HepG2 (cell line): ENCODE measurements around the gene SIK3.

Experiments
- CC2D1A ChIP-seq: sonication (generic); formaldehyde crosslinking; IDR thresholded peaks from 2 replicates; pipeline ENCODE4 v1.8.1; 2023; ENCODE audit warnings: mild to moderate bottlenecking, missing genetic modification reagents
- CREB1 ChIP-seq, 2 experiments: fragments of 450-650 bp in 1 of 2; IDR thresholded peaks; 2 replicates each; pipeline ENCODE4 v1.6.1; 2016 to 2017; ENCODE audit warnings: control low read depth in 1 of 2, mild to moderate bottlenecking in 1 of 2, missing compliant biosample characterization in 1 of 2, missing genetic modification characterization in 1 of 2
- ELF4 ChIP-seq: sonication (generic); formaldehyde crosslinking; IDR thresholded peaks from 2 replicates; pipeline ENCODE4 v1.5.0; 2020; ENCODE audit warnings: missing genetic modification reagents, mild to moderate bottlenecking, moderate library complexity, borderline replicate concordance
- KDM3A ChIP-seq: IDR thresholded peaks from 2 replicates; pipeline ENCODE4 v1.6.1; 2018; ENCODE audit warnings: low read depth, missing compliant biosample characterization
- KLF11 ChIP-seq: IDR thresholded peaks from 2 replicates; pipeline ENCODE4 v1.6.1; 2016; ENCODE audit warnings: missing compliant biosample characterization
- KLF9 ChIP-seq: IDR thresholded peaks from 2 replicates; pipeline ENCODE4 v1.6.1; 2016; ENCODE audit warnings: low read depth
- RFX5 ChIP-seq: IDR thresholded peaks from 2 replicates; pipeline ENCODE4 v1.6.1; 2011; ENCODE audit warnings: low read depth, low read length, improper control_type of control experiment
- RXRB ChIP-seq: IDR thresholded peaks from 2 replicates; pipeline ENCODE4 v1.6.1; 2016; ENCODE audit warnings: borderline replicate concordance, missing genetic modification reagents, missing compliant biosample characterization
- TAF1 ChIP-seq: sonication (generic); formaldehyde crosslinking; IDR thresholded peaks from 2 replicates; pipeline ENCODE4 v1.4.0; 2020; ENCODE audit warnings: missing genetic modification reagents
- TF ChIP-seq, protein P1 (sequence below): sonication (generic); formaldehyde crosslinking; IDR thresholded peaks from 2 replicates; pipeline ENCODE4 v1.4.0; 2020; ENCODE audit warnings: missing genetic modification reagents, mild to moderate bottlenecking, borderline replicate concordance
- TF ChIP-seq, protein P2 (sequence below): sonication (generic); formaldehyde crosslinking; IDR thresholded peaks from 2 replicates; pipeline ENCODE4 v1.5.0; 2020; ENCODE audit warnings: mild to moderate bottlenecking, missing genetic modification reagents
- TF ChIP-seq, protein P3 (sequence below): IDR thresholded peaks from 2 replicates; pipeline ENCODE4 v1.6.1; 2012; ENCODE audit warnings: inconsistent platforms

DNA sequence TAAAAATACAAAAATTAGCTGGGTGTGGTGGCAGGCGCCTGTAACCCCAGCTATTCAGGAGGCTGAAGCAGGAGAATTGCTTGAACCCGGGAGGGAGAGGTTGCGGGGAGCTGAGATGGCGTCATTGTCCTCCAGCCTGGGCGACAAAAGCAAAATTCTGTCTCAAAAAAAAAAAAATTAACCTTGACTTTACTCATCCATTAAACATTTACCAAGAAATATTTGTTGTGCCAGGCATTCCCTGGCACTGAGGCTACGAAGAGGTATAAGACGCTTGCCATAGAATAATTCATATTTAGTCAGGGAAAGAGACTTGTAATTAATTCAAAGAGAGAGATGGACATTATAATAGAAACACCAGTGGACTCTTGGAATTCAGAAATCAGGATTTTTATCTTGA, 32.7 kb upstream of the SIK3 start:
- no peak for TF ChIP-seq TAF1 (CRISPR knock-in tag)
- TF ChIP-seq KDM3A (CRISPR knock-in tag), result no peak
- no peak for TF ChIP-seq RXRB
- TF ChIP-seq CREB1 (IDR thresholded peaks at IDR 0.05), result no peak
- no peak for TF ChIP-seq CREB1 (CRISPR knock-in tag; IDR thresholded peaks at IDR 0.05)
- TF ChIP-seq, protein P1, sequence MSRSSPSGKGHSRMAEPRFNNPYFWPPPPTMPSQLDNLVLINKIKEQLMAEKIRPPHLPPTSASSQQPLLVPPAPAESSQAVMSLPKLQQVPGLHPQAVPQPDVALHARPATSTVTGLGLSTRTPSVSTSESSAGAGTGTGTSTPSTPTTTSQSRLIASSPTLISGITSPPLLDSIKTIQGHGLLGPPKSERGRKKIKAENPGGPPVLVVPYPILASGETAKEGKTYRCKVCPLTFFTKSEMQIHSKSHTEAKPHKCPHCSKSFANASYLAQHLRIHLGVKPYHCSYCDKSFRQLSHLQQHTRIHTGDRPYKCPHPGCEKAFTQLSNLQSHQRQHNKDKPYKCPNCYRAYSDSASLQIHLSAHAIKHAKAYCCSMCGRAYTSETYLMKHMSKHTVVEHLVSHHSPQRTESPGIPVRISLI (CRISPR knock-in tag), result no peak
- no peak for TF ChIP-seq KLF9 (CRISPR knock-in tag)
- TF ChIP-seq, protein P2, sequence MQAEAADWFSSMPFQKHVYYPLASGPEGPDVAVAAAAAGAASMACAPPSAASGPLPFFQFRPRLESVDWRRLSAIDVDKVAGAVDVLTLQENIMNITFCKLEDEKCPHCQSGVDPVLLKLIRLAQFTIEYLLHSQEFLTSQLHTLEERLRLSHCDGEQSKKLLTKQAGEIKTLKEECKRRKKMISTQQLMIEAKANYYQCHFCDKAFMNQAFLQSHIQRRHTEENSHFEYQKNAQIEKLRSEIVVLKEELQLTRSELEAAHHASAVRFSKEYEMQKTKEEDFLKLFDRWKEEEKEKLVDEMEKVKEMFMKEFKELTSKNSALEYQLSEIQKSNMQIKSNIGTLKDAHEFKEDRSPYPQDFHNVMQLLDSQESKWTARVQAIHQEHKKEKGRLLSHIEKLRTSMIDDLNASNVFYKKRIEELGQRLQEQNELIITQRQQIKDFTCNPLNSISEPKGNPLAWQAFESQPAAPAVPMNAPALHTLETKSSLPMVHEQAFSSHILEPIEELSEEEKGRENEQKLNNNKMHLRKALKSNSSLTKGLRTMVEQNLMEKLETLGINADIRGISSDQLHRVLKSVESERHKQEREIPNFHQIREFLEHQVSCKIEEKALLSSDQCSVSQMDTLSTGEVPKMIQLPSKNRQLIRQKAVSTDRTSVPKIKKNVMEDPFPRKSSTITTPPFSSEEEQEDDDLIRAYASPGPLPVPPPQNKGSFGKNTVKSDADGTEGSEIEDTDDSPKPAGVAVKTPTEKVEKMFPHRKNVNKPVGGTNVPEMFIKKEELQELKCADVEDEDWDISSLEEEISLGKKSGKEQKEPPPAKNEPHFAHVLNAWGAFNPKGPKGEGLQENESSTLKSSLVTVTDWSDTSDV (CRISPR knock-in tag), result no peak
- no peak for TF ChIP-seq RFX5
- TF ChIP-seq ELF4, result no peak
- TF ChIP-seq CC2D1A, result no peak
- TF ChIP-seq KLF11, result no peak
- TF ChIP-seq, protein P3, sequence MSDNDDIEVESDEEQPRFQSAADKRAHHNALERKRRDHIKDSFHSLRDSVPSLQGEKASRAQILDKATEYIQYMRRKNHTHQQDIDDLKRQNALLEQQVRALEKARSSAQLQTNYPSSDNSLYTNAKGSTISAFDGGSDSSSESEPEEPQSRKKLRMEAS, result no peak
